Bronchial epithelial cell (primary cell): ENCODE results near the gene SDHA. TPM values are rescaled to one million over a fixed set of nuclear protein-coding genes. Genes with fewer than 3 reads are reported as not detected.
"Not testable (repeated sequence)": the region's sequence is repeated elsewhere in the genome, so short reads cannot be mapped to it uniquely, and the experiment has no call there.

Source experiments
- DNase-seq: peaks from one replicate; pipeline ENCODE4 v3.0.0-alpha.2; 2010; ENCODE audit warnings: low read depth
- FAIRE-seq: peaks from 2 replicates; lab custom pipeline; 2011; peaks lifted over from hg19 to GRCh38; lab: Jason Lieb, UNC
- H3K27me3 ChIP-seq: 2 replicates; pipeline ENCODE4 v1.5.1; 2011; ENCODE audit warnings: low read length; ENCODE audit not compliant: control insufficient read depth, insufficient read depth
- H3K36me3 ChIP-seq: 2 replicates; pipeline ENCODE4 v1.5.1; 2011; ENCODE audit warnings: low read length; ENCODE audit not compliant: control insufficient read depth, insufficient read depth
- H3K4me3 ChIP-seq: 2 replicates; pipeline ENCODE4 v1.5.1; 2011; ENCODE audit warnings: mild to moderate bottlenecking, low read depth, low read length, control low read depth
- total RNA-seq: library from RNA; depleted of rRNA; stranded (reverse); fragments of >200 nt; gene quantifications from 2 replicates; pipeline ENCODE4 v1.2.1, GENCODE V29; 2014
- TF ChIP-seq, protein P1 (sequence below): IDR thresholded peaks from 2 replicates; pipeline ENCODE4 v1.5.1; 2011; ENCODE audit warnings: mild to moderate bottlenecking, moderate library complexity, low read length, control low read depth, inconsistent platforms; ENCODE audit not compliant: insufficient read depth, severe bottlenecking

SDHA gene
- total RNA-seq, 1 donor from 2014 or later, result 136 TPM

GRCh38 chr5:194603-195209, 23.4 kb upstream of the SDHA start:
- TF ChIP-seq, protein P1, sequence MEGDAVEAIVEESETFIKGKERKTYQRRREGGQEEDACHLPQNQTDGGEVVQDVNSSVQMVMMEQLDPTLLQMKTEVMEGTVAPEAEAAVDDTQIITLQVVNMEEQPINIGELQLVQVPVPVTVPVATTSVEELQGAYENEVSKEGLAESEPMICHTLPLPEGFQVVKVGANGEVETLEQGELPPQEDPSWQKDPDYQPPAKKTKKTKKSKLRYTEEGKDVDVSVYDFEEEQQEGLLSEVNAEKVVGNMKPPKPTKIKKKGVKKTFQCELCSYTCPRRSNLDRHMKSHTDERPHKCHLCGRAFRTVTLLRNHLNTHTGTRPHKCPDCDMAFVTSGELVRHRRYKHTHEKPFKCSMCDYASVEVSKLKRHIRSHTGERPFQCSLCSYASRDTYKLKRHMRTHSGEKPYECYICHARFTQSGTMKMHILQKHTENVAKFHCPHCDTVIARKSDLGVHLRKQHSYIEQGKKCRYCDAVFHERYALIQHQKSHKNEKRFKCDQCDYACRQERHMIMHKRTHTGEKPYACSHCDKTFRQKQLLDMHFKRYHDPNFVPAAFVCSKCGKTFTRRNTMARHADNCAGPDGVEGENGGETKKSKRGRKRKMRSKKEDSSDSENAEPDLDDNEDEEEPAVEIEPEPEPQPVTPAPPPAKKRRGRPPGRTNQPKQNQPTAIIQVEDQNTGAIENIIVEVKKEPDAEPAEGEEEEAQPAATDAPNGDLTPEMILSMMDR, result no peak
- DNase-seq (no peak), FAIRE-seq (no peak)
- Histone ChIP-seq H3K27me3 (peaks cover 6% of the 10 kb centered on the region), H3K4me3 (no peak overlapping the region), H3K36me3 (no peaks in the 10 kb centered on the region)

DNA sequence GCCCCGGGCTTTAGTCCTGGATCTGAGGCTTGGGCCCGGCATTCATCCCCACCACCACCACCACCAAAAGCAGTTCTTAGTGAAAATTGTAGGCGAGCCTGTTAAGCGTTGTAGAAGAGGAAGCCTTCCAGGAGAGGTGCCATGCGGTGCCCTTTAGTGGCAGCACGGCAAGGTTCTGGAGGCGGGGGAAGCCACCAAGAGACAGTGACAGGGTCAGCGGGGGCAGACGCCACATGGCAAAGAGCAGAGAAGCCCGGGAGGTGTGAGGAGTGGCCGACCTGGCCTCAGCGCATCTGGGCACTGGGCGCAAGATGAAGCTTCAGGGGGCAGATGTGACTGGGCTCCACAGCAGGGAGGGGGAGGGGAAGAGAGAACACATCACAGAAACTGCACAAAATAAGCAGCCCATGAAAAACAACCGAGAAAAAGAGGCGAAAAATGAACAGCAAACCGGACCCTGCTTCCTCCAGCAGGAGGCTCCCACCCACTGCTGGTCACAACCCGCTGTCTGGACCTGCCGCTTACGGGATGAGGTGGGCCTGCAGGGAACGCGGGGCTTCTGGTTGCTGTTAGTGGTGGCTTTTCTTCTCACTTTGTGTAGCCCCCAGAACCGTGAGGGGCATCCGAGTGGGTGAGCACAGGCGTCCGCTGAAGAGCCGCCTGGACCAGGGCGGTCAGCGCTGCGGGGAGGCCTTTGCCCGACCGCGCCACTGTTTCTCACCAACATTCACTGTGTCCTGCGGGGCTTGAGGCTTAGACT, 22.5 kb upstream of the SDHA start:
- FAIRE-seq (no peak), DNase-seq (no peak)
- Histone ChIP-seq H3K27me3 (peaks cover 4% of the 10 kb centered on the region), H3K36me3 (no peaks in the 10 kb centered on the region), H3K4me3 (no peak overlapping the region)
- TF ChIP-seq, protein P1, result no peak

- H3K36me3 ChIP-seq, result no peaks in the 10 kb centered on the region
- H3K4me3 ChIP-seq, result no peak overlapping the region
- FAIRE-seq, result no peak
- DNase-seq, result no peak
- TF ChIP-seq, protein P1, result no peak
- H3K27me3 ChIP-seq, result peaks cover 1% of the 10 kb centered on the region
Observed at GRCh38 chr5:196350-196749, 21.8 kb upstream of the SDHA start.

DNA sequence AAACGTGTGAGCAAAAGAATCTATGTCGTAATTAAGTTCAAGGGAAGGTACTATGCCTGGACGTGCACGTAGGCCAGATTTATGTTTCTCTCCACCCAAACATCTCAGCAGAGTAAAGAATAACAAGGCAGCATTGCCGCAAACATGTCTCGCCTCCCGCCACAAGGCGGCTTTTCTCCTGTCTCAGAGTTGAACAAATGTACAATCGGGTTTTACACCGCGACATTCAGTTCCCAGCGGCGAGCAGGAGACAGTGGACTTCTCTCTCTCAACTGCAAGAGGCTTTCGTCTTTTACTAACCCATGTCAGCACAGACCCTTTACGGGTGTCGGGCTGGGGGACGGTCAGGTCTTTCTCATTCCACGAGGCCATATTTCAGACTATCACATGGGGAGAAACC, 21.1 kb upstream of the SDHA start:
- not testable (repeated sequence) for H3K27me3 ChIP-seq, DNase-seq, H3K36me3 ChIP-seq, H3K4me3 ChIP-seq, FAIRE-seq

DNA sequence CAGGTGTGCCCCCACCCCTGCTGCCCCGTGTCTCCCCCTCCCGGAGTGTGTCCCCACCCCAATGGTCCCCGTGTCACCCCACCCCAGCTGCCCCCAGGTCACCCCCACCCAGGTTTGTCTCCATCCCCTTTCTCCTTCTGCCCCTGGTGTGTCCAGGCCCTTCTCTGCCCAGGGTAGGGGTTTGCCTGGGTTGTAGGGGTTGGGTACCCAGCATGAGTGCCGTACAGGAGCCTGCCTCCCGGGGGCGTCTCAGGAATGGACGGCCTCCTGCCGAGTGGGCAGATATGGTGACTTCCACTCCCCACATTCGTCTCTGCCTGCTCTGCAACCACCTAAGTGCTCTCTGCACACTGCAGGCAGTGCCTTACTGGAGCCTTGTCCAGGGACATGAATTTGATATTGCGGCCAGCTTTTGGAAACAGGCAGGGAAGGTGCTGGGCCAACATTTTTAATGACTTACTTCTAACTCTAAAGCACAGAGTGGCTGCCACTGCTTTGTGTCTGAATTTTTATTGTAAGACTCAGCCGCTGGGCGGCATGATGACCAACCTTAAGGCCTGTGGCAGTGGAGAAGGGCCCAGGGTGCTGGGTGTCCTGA, 20.1 kb upstream of the SDHA start:
- no peaks in the 10 kb centered on the region for H3K36me3 ChIP-seq
- FAIRE-seq (no peak), DNase-seq (no peak)
- no peaks in the 10 kb centered on the region for H3K27me3 ChIP-seq
- TF ChIP-seq, protein P1, result no peak
- H3K4me3 ChIP-seq, result no peak overlapping the region

DNA sequence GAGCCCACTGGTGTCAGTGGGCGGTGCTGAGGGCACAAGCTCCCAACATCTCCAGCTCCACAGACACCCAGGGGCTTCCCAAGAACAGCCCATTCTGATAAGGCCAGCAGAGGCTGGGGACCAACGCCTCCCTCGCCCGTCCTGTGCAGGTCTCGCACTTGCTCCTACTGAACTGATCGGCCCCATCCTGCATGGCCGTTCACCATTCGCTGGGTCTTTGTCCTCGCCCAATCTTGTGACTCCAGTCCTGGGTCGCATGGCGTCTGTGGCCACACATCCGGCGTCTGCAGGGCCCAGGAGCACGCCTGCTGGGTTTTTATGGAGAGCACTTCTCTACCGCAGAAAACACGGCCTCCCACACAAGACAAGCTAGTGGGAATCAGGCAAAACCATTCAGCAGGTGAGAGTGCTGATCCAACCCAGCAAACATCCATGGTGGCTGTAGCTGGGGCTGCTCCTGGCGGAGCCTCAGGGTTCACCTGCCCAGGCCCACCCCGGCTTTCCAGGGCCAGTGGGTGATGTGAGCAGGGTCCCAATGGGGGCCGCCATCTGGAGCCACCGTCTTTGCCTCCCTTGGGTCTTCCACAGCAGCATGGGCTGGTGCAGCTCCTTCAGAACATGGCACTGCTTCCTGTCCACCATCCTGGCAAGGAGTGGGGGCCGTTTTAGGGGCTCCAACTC, 19.5 kb upstream of the SDHA start:
- TF ChIP-seq, protein P1, result no peak
- no peak for DNase-seq
- Histone ChIP-seq H3K36me3 (peaks cover 2% of the 10 kb centered on the region), H3K4me3 (no peak overlapping the region), H3K27me3 (no peaks in the 10 kb centered on the region)
- FAIRE-seq, result no peak
